Gastroesophageal sphincter (tissue), 4 donors: ENCODE measurements around the gene SLC1A2. TPM values are rescaled to one million over a fixed set of nuclear protein-coding genes. Genes with fewer than 3 reads are reported as not detected.

Experiments
- ATAC-seq: fragments of 150-250 bp; one replicate; pipeline ENCODE4 v1.9.1; 2016; ENCODE audit warnings: mild to moderate bottlenecking, moderate library complexity
- H3K27ac ChIP-seq, 4 donors: fragments of 200-600 bp; sonication (generic) in 3 of 4; 1 replicate in 3 of 4; 2 replicates in 1 of 4; pipeline ENCODE4 v1.5.1; 2016 to 2019
- H3K27me3 ChIP-seq: fragments of 200-600 bp; sonication (generic); one replicate; pipeline ENCODE4 v1.5.1; 2019
- H3K36me3 ChIP-seq, 2 donors: fragments of 200-600 bp; sonication (generic); one replicate each; pipeline ENCODE4 v1.5.1; 2019; ENCODE audit warnings: control low read depth in 1 of 2
- H3K4me1 ChIP-seq, 3 donors: fragments of 200-600 bp; sonication (generic); 1 replicate in 2 of 3; 2 replicates in 1 of 3; pipeline ENCODE4 v1.5.1; 2016 to 2019; ENCODE audit warnings: control low read depth in 2 of 3
- H3K4me3 ChIP-seq, 2 donors: fragments of 200-600 bp; sonication (generic); one replicate each; pipeline ENCODE4 v1.5.1; 2019; ENCODE audit warnings: mild to moderate bottlenecking in 1 of 2, moderate library complexity in 1 of 2
- H3K9me3 ChIP-seq, 3 donors: fragments of 200-600 bp; sonication (generic); one replicate each; pipeline ENCODE4 v1.5.1; 2017 to 2019; ENCODE audit warnings: control low read depth in 2 of 3
- EP300 ChIP-seq: sonication (generic); formaldehyde crosslinking; IDR thresholded peaks from one replicate; pipeline ENCODE4 v1.6.1; 2017; ENCODE audit warnings: antibody characterized with exemption, mild to moderate bottlenecking
- POLR2A ChIP-seq, 2 donors: fragments of 450-650 bp; IDR thresholded peaks; one replicate each; pipeline ENCODE4 v1.6.1; 2017; ENCODE audit warnings: antibody characterized with exemption in 2 of 2, mild to moderate bottlenecking in 2 of 2, moderate library complexity in 1 of 2
- POLR2AphosphoS5 ChIP-seq: sonication (generic); formaldehyde crosslinking; IDR thresholded peaks from one replicate; pipeline ENCODE4 v1.6.1; 2017; ENCODE audit warnings: antibody characterized with exemption
- WGBS, 2 donors: methylation state at CpG; one replicate each; pipeline ENCODE4 v1.1.5; 2018; ENCODE audit warnings: low coverage in 1 of 2; 5-methylcytosine and 5-hydroxymethylcytosine counted together
- total RNA-seq, 4 donors: library from RNA; depleted of rRNA; stranded (reverse); fragments of >200 nt; gene quantifications; one replicate each; pipeline ENCODE4 v1.1.0, GENCODE V29; 2016
- TF ChIP-seq, protein P1 (sequence below), 4 experiments: fragments of 200-600 bp in 2 of 4; fragments of 450-650 bp in 2 of 4; sonication (generic) in 1 of 4; IDR thresholded peaks; one replicate each; pipeline ENCODE4 v1.5.1; 2017 to 2019; ENCODE audit warnings: antibody characterized with exemption in 4 of 4, mild to moderate bottlenecking in 2 of 4, moderate library complexity in 2 of 4

Gene SLC1A2
- total RNA-seq, 4 donors from 2014 or later: 0.12 to 1.5 (median 0.40) TPM; not detected in 1

- Histone ChIP-seq H3K36me3 (peaks cover 2 to 12% of the 10 kb centered on the region in 2 donors), H3K9me3 (no peaks in the 10 kb centered on the region), H3K27me3 (no peaks in the 10 kb centered on the region), H3K27ac (no peak overlapping the region), H3K4me3 (no peak overlapping the region), H3K4me1 (peaks cover 0 to 52% (median 6%) of the 10 kb centered on the region in 3 donors)
- no peak for TF ChIP-seq EP300
- TF ChIP-seq, protein P1, sequence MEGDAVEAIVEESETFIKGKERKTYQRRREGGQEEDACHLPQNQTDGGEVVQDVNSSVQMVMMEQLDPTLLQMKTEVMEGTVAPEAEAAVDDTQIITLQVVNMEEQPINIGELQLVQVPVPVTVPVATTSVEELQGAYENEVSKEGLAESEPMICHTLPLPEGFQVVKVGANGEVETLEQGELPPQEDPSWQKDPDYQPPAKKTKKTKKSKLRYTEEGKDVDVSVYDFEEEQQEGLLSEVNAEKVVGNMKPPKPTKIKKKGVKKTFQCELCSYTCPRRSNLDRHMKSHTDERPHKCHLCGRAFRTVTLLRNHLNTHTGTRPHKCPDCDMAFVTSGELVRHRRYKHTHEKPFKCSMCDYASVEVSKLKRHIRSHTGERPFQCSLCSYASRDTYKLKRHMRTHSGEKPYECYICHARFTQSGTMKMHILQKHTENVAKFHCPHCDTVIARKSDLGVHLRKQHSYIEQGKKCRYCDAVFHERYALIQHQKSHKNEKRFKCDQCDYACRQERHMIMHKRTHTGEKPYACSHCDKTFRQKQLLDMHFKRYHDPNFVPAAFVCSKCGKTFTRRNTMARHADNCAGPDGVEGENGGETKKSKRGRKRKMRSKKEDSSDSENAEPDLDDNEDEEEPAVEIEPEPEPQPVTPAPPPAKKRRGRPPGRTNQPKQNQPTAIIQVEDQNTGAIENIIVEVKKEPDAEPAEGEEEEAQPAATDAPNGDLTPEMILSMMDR (IDR thresholded peaks at IDR 0.05): no peak
- TF ChIP-seq POLR2A (IDR thresholded peaks at IDR 0.05): no peak
- no peak for TF ChIP-seq POLR2AphosphoS5
- ATAC-seq: no peak
- WGBS, 2 donors: 100% methylated on average over 1 of the region's 2 CpGs; no CpG with 5 or more reads in 1 of the 2 donors
Measured at GRCh38 chr11:35235157-35235468, 184.2 kb downstream of the SLC1A2 start.

DNA sequence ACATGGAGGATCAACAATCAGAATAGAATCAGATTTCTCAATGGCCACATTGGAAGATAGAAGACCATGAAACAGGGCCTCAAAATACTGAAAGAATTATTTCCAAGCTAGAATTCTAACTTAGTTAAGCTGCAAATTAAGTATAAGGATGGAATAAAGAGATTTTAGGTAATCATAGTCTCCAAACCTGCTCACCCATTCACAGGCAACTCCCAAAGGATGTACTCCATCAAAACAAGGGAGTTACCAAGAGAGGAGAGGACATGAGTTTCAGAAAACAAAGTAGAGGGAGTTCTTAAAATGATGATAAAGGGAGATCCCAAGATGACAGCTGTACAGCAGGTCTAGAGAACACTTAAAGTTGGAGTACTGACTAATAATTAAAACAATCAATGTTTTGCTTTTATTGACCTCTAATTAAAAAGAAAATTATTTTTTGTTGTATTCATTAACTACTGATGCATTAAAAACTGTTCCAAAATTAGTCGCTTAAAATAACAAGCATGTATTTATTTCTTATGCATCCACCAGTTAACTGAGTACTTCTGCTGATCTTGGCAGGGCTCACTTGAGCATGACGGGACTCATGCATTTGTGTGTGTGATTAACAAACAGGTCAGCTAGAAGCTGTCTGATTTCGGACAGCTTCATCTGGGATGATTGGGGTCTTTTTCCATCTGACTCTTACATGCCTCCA lies 184.8 kb downstream of the SLC1A2 start:
- Histone ChIP-seq H3K36me3 (peaks cover 2 to 17% of the 10 kb centered on the region in 2 donors), H3K4me3 (no peak overlapping the region), H3K9me3 (no peaks in the 10 kb centered on the region), H3K27me3 (no peaks in the 10 kb centered on the region), H3K4me1 (peaks cover 0 to 49% (median 6%) of the 10 kb centered on the region in 3 donors), H3K27ac (no peak overlapping the region)
- TF ChIP-seq, protein P1 (IDR thresholded peaks at IDR 0.05): no peak
- TF ChIP-seq POLR2AphosphoS5 (no peak), EP300 (no peak), POLR2A (IDR thresholded peaks at IDR 0.05) (no peak)
- WGBS, 2 donors: 81 to 89% methylated on average over 3 of the region's 3 CpGs
- ATAC-seq: no peak

- Histone ChIP-seq H3K27ac (peak overlapping the region in 3 of 4 donors; percentile 66 to 88 (median 70)), H3K9me3 (no peaks in the 10 kb centered on the region), H3K36me3 (peaks cover 2 to 28% of the 10 kb centered on the region in 2 donors), H3K4me3 (no peak overlapping the region), H3K4me1 (peaks cover 0 to 38% (median 6%) of the 10 kb centered on the region in 3 donors), H3K27me3 (no peaks in the 10 kb centered on the region)
- TF ChIP-seq POLR2AphosphoS5 (no peak), POLR2A (IDR thresholded peaks at IDR 0.05) (no peak), EP300 (no peak)
- TF ChIP-seq, protein P1 (IDR thresholded peaks at IDR 0.05): no peak
- ATAC-seq: no peak
- WGBS, 2 donors: 64 to 67% methylated on average over 1 of the region's 1 CpG
Measured at GRCh38 chr11:35233518-35233917, 185.8 kb downstream of the SLC1A2 start.

GRCh38 chr11:35232891-35233330 lies 186.4 kb downstream of the SLC1A2 start:
- Histone ChIP-seq H3K27ac (peak overlapping the region; percentile 64 to 88 (median 68)), H3K4me3 (no peak overlapping the region), H3K9me3 (no peaks in the 10 kb centered on the region), H3K27me3 (no peaks in the 10 kb centered on the region), H3K36me3 (peaks cover 2 to 31% of the 10 kb centered on the region in 2 donors), H3K4me1 (peaks cover 0 to 32% (median 6%) of the 10 kb centered on the region in 3 donors)
- WGBS, 2 donors: 17 to 46% methylated on average over 1 to 3 of the region's 4 CpGs
- TF ChIP-seq EP300 (no peak), POLR2AphosphoS5 (peak; percentile 81)
- ATAC-seq: peak; percentile 71

DNA sequence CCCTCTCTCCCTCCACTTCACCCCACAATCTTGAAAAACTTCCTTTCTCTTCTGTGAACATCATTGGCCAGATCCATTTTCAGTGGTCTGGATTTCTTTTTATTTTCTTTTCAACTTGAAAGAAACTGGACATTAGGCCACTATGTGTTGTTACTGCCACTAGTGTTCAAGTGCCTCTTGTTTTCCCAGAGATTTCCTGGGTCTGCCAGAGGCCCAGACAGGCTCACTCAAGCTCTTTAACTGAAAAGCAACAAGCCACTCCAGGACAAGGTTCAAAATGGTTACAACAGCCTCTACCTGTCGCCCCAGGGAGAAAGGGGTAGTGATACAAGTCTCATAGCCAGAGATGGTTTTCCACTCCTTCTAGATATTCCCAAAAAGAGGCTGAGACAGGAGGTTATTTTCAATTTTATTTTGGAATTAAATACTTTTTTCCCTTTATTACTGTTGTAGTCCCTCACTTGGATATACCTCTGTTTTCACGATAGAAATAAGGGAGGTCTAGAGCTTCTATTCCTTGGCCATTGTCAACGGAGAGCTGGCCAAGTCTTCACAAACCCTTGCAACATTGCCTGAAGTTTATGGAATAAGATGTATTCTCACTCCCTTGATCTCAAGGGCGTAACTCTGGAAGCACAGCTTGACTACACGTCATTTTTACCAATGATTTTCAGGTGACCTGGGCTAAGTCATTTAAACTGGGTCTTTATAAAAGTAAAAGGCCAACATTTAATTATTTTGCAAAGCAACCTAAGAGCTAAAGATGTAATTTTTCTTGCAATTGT lies 188.1 kb downstream of the SLC1A2 start:
- 68 to 73% methylated on average over 4 to 5 of the region's 5 CpGs for WGBS, 2 donors
- ATAC-seq: no peak
- TF ChIP-seq POLR2A (IDR thresholded peaks at IDR 0.05) (no peak), EP300 (no peak), POLR2AphosphoS5 (no peak)
- TF ChIP-seq, protein P1 (IDR thresholded peaks at IDR 0.05): no peak

More for the DNA sequence above, 188.1 kb downstream of the SLC1A2 start:
- Histone ChIP-seq H3K27me3 (no peaks in the 10 kb centered on the region), H3K27ac (peak overlapping the region; percentile 5 to 70 (median 36)), H3K36me3 (peaks cover 2 to 41% of the 10 kb centered on the region in 2 donors), H3K4me3 (no peak overlapping the region), H3K4me1 (peaks cover 0 to 22% (median 6%) of the 10 kb centered on the region in 3 donors), H3K9me3 (no peaks in the 10 kb centered on the region)
